OCI-LY1 (cell line): Measurements from ENCODE around the gene MYBPC3.

Source experiments
- H2AFZ ChIP-seq: fragments of 200-600 bp; sonication (generic), shearing (Covaris generic); 2 replicates; pipeline ENCODE4 v1.6.0; 2014; ENCODE audit warnings: antibody characterized with exemption, mild to moderate bottlenecking, low read length
- H3F3A ChIP-seq: fragments of 200-600 bp; sonication (generic), shearing (Covaris generic); 2 replicates; pipeline ENCODE4 v1.6.0; 2014; ENCODE audit warnings: mild to moderate bottlenecking, antibody characterized with exemption, low read length, moderate library complexity; ENCODE audit not compliant: insufficient read depth
- H3K27ac ChIP-seq: fragments of 200-600 bp; sonication (generic); 2 replicates; pipeline ENCODE4 v1.5.1; 2014; ENCODE audit warnings: low read length, mixed run types, mild to moderate bottlenecking, low read depth; ENCODE audit not compliant: poor library complexity, severe bottlenecking
- H3K27me3 ChIP-seq: fragments of 200-600 bp; sonication (generic); 2 replicates; pipeline ENCODE4 v1.6.0; 2014; ENCODE audit warnings: antibody characterized with exemption, mild to moderate bottlenecking, low read length, moderate library complexity; ENCODE audit not compliant: insufficient read depth
- H3K36me3 ChIP-seq: fragments of 200-600 bp; sonication (generic); 2 replicates; pipeline ENCODE4 v1.6.1; 2014; ENCODE audit warnings: mild to moderate bottlenecking, antibody characterized with exemption, low read length, moderate library complexity, mixed read lengths; ENCODE audit not compliant: insufficient read depth
- H3K4me1 ChIP-seq: fragments of 200-600 bp; sonication (generic); 2 replicates; pipeline ENCODE4 v1.5.1; 2014; ENCODE audit warnings: mild to moderate bottlenecking, low read length, moderate library complexity; ENCODE audit not compliant: insufficient read depth, severe bottlenecking
- H3K4me2 ChIP-seq: fragments of 200-600 bp; sonication (generic), shearing (Covaris generic); 2 replicates; pipeline ENCODE4 v1.6.1; 2014; ENCODE audit warnings: low read length
- H3K4me3 ChIP-seq: fragments of 200-600 bp; sonication (generic); 2 replicates; pipeline ENCODE4 v1.5.1; 2014; ENCODE audit warnings: low read length, low read depth, mild to moderate bottlenecking, mixed read lengths; ENCODE audit not compliant: poor library complexity, severe bottlenecking
- H3K79me2 ChIP-seq: fragments of 200-600 bp; shearing (Covaris generic); 2 replicates; pipeline ENCODE4 v1.6.1; 2016; ENCODE audit warnings: mixed run types, low read length, mixed read lengths; ENCODE audit not compliant: insufficient read depth
- H3K9ac ChIP-seq: fragments of 200-600 bp; sonication (generic), shearing (Covaris generic); 2 replicates; pipeline ENCODE4 v1.6.1; 2014; ENCODE audit warnings: mild to moderate bottlenecking, low read length, mixed read lengths
- H3K9me2 ChIP-seq: fragments of 200-600 bp; sonication (generic), shearing (Covaris generic); 2 replicates; pipeline ENCODE4 v1.6.1; 2014; ENCODE audit warnings: low read depth, mild to moderate bottlenecking, low read length, mixed read lengths
- H3K9me3 ChIP-seq: fragments of 200-600 bp; shearing (Covaris generic); 2 replicates; pipeline ENCODE4 v1.6.1; 2014; ENCODE audit warnings: low read length, mixed read lengths
- H4K20me1 ChIP-seq: fragments of 200-600 bp; sonication (generic), shearing (Covaris generic); 2 replicates; pipeline ENCODE4 v1.6.0; 2016; ENCODE audit warnings: mild to moderate bottlenecking, low read length; ENCODE audit not compliant: insufficient read depth
- EZH2 ChIP-seq: fragments of 200-600 bp; sonication (generic), shearing (Covaris generic); IDR thresholded peaks from 2 replicates; pipeline ENCODE4 v1.8.0; 2017; ENCODE audit warnings: borderline replicate concordance, mixed run types, mild to moderate bottlenecking, antibody characterized with exemption, low read length, moderate library complexity, mixed read lengths
- TF ChIP-seq, protein P1 (sequence below): fragments of 200-600 bp; sonication (generic), shearing (Covaris generic); IDR thresholded peaks from 2 replicates; pipeline ENCODE4 v1.5.1; 2017; ENCODE audit warnings: mild to moderate bottlenecking, antibody characterized with exemption, low read length, moderate library complexity, mixed read lengths

Gene MYBPC3

DNA sequence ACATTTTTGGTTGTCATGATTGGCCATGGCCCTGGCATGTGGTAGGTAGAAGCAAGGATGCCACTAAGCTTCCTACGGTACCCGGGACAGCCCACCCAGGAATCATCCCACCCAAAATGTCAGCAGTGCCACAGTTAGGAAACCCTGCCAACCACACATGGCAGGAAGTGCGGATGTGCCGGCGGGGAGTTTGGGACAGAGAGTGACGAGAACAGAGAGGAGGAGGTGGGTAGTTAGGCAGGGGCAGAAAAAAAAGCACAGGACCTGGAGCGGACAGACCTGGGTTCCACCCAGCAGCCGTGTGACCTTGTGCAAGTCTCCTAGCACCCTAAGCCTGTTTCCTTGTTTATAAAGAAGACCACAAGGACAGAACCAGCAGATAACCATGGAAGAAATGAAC, 22.5 kb upstream of the MYBPC3 start:
- Histone ChIP-seq H3K27me3 (no peaks in the 10 kb centered on the region), H3F3A (no peaks in the 10 kb centered on the region), H2AFZ (no peak overlapping the region), H4K20me1 (no peaks in the 10 kb centered on the region), H3K27ac (peak overlapping the region; percentile 90), H3K79me2 (peaks cover 14% of the 10 kb centered on the region; the same call in 1 of the 2 replicates), H3K4me3 (no peak overlapping the region), H3K9me2 (no peaks in the 10 kb centered on the region), H3K4me1 (peaks cover 45% of the 10 kb centered on the region), H3K4me2 (peak overlapping the region; percentile 71), H3K9me3 (no peaks in the 10 kb centered on the region), H3K9ac (no peak overlapping the region; the same call in 1 of the 2 replicates), H3K36me3 (peaks cover 39% of the 10 kb centered on the region)
- TF ChIP-seq, protein P1, sequence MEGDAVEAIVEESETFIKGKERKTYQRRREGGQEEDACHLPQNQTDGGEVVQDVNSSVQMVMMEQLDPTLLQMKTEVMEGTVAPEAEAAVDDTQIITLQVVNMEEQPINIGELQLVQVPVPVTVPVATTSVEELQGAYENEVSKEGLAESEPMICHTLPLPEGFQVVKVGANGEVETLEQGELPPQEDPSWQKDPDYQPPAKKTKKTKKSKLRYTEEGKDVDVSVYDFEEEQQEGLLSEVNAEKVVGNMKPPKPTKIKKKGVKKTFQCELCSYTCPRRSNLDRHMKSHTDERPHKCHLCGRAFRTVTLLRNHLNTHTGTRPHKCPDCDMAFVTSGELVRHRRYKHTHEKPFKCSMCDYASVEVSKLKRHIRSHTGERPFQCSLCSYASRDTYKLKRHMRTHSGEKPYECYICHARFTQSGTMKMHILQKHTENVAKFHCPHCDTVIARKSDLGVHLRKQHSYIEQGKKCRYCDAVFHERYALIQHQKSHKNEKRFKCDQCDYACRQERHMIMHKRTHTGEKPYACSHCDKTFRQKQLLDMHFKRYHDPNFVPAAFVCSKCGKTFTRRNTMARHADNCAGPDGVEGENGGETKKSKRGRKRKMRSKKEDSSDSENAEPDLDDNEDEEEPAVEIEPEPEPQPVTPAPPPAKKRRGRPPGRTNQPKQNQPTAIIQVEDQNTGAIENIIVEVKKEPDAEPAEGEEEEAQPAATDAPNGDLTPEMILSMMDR, result no peak
- no peak for TF ChIP-seq EZH2

DNA sequence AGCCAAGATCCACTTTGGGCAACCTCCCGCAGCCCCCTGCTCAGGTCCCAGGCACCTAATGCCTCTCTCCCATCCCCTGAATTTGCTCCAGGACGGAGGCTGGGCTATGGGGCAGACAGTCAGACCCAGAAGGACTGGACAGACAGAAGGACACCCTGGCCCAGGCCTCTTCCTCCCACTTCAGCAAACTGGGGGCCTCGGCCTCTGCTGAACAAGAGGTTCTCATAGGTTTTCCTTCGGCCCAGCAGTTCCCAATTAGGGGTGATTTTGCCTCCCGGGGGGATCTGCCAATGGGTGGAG, 22.2 kb upstream of the MYBPC3 start:
- Histone ChIP-seq H3K4me2 (peak overlapping the region; percentile 71; the same call in 1 of the 2 replicates), H3K27me3 (no peaks in the 10 kb centered on the region), H2AFZ (no peak overlapping the region), H4K20me1 (no peaks in the 10 kb centered on the region), H3K36me3 (peaks cover 42% of the 10 kb centered on the region), H3K4me3 (no peak overlapping the region), H3K79me2 (peaks cover 15% of the 10 kb centered on the region; the same call in 1 of the 2 replicates), H3K4me1 (peaks cover 45% of the 10 kb centered on the region), H3K9me3 (no peaks in the 10 kb centered on the region), H3K9ac (no peak overlapping the region; the same call in 1 of the 2 replicates), H3K9me2 (no peaks in the 10 kb centered on the region), H3F3A (no peaks in the 10 kb centered on the region), H3K27ac (peak overlapping the region; percentile 90)
- TF ChIP-seq EZH2, result no peak
- TF ChIP-seq, protein P1, result no peak

DNA sequence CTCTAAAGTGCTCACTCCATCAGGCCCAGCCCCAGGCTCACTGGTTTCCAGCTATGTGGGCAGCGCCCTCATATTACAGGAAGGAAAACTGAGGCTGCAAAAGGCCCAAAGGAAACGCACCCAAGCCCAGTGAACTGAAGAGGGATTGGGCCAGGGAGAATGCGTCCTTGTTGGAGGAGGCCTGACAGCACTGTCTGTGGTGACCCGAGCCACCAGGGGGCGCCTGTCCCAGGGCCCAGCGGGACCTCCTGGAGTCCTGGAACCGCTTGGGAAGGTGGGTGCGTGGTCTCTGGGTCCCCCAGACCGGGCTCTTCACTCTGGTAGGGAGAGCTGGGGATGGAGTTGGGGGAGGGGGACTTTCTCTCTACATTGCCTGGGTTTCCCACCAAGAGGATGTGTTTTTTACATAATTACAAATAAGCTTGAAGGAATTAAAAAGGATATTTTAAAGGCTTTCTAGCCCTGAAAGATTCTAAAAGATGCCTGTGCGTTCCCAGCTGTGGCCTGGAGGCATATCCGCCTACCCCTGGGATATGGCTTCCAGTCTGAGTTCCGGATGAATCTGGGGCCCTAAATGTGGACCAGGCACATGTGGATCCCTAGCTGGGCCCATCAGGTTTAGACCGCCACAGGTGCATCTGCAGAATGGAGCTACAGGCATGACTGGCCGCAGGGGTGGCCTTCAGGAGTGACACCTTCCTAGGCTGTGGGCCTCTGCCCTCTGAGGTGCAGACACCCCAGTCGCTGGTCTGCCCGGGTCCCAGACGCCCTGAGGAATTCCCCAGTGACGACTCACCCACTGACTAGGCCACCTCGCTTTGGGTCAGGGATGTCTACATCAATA, 21.6 kb upstream of the MYBPC3 start:
- Histone ChIP-seq H3K9me3 (no peaks in the 10 kb centered on the region), H3K4me3 (no peak overlapping the region), H3F3A (no peaks in the 10 kb centered on the region), H3K9me2 (no peaks in the 10 kb centered on the region), H3K36me3 (peaks cover 48% of the 10 kb centered on the region), H2AFZ (no peak overlapping the region), H3K79me2 (peaks cover 19% of the 10 kb centered on the region; the same call in 1 of the 2 replicates), H3K4me1 (peaks cover 44% of the 10 kb centered on the region), H3K9ac (peak overlapping the region; percentile 4; the same call in 1 of the 2 replicates), H4K20me1 (no peaks in the 10 kb centered on the region), H3K27me3 (no peaks in the 10 kb centered on the region), H3K4me2 (peak overlapping the region; percentile 71; the same call in 1 of the 2 replicates), H3K27ac (peak overlapping the region; percentile 90)
- TF ChIP-seq, protein P1, result peak; percentile 97
- TF ChIP-seq EZH2, result no peak
